Measurements from ENCODE around the gene INPP5K. TPM values are rescaled to one million over a fixed set of nuclear protein-coding genes. Genes with fewer than 3 reads are reported as not detected.
"Not testable (repeated sequence)": the region's sequence is repeated elsewhere in the genome, so short reads cannot be mapped to it uniquely, and the experiment has no call there.

INPP5K gene
- polyA plus RNA-seq, 3 donors: 21.9 to 88.5 (median 41.5) TPM

GRCh38 chr17:1552932-1553331 lies 36.5 kb upstream of the INPP5K start:
- 90 to 92% (median 91%) methylated on average over 11 of the region's 11 CpGs for WGBS, 3 donors
- no peak overlapping the region for H3K27ac ChIP-seq (ENCODE audit: low read depth, low read length)

GRCh38 chr17:1551741-1552140 lies 35.3 kb upstream of the INPP5K start:
- 93 to 96% (median 94%) methylated on average over 12 of the region's 12 CpGs for WGBS, 3 donors
- H3K27ac ChIP-seq (ENCODE audit: low read depth, low read length): no peak overlapping the region

DNA sequence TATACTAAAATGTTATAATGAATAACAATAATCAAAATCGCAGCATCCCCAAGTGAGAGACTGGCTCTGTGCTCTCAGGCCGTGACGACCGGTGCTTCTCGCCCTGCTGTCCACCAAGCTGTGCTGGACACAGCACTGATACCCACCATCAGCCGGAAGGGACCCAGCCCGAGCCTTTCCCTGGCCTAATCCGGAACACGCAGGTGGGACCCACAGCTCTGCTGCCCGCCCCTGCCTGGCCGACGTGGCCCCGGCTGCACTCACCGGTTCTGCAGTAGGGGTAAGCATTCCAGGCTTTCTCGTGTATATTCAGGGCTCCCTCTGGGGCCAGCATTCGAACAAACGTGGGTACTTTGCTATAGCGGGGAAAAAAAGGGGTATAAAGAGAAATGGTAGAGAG lies 31.6 kb upstream of the INPP5K start:
- WGBS, 3 donors: 91 to 95% (median 93%) methylated on average over 18 of the region's 18 CpGs
- H3K27ac ChIP-seq (ENCODE audit: low read depth, low read length): no peak overlapping the region

DNA sequence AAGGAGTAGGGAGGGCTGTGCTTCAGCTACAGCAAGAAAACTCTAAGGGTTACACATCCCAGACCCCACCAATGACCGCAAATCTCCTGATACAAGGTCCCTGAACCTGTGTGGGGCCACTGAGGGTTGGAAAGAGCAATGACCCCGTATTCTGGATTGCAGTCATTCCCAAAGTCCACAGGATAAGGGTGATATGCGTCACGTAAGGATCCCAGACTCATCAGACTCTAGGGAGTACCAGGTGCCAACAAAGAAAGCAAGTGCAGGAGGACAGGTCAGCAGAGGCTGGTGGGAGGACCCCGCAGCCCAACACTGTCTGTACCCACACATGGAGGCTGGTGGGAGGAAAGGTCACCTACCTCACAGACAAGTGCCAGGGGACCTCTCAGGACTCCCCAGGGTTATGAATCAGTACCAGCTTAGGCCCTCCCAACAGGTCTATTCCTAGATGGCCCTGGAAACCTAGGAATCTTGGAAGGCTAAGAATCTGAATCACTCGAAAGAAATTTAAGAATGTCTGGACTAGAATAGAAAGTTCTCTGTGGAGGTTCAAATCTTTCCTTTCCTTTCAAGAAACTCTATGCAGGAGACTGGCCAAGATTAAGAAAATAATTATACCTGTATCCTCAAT lies 30.0 kb upstream of the INPP5K start:
- H3K27ac ChIP-seq (ENCODE audit: low read depth, low read length): no peak overlapping the region
- 90 to 97% (median 96%) methylated on average over 6 of the region's 6 CpGs for WGBS, 3 donors

- WGBS, 3 donors: 86 to 92% (median 90%) methylated on average over 9 of the region's 9 CpGs
Measured at GRCh38 chr17:1545618-1546017, 29.2 kb upstream of the INPP5K start.

DNA sequence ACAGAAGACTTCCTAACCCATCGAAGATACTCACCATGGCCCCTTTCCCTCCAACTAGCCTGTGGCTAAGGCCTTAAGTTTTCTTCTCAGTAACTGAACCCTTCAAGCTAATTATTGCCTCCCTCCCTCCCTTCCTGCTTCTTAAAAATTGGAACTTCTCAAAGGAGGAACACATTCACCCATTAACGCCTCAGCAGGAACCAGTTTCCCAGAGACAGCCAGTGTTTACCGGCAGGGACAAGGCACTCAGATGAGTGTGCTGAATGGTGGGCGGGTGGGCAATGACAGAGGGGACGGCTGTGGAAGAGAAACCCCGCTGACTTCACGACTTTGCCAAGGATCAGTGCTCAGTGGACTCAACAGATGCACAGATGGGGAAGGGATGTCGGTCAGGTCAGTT lies 25.9 kb upstream of the INPP5K start:
- H3K27ac ChIP-seq (ENCODE audit: low read depth, low read length): no peak overlapping the region
- 77 to 88% (median 86%) methylated on average over 8 of the region's 8 CpGs for WGBS, 3 donors

More at GRCh38 chr17:1545618-1546017, 29.2 kb upstream of the INPP5K start:
- H3K27ac ChIP-seq (ENCODE audit: low read depth, low read length): no peak overlapping the region

- H3K27ac ChIP-seq (ENCODE audit: low read depth, low read length): no peak overlapping the region
- WGBS, 3 donors: 85 to 91% (median 91%) methylated on average over 4 of the region's 4 CpGs
Measured at GRCh38 chr17:1541367-1541904, 25.0 kb upstream of the INPP5K start.

- H3K27ac ChIP-seq (ENCODE audit: low read depth, low read length): no peak overlapping the region
- 92 to 93% (median 93%) methylated on average over 15 of the region's 15 CpGs for WGBS, 3 donors
Measured at GRCh38 chr17:1539811-1540210, 23.4 kb upstream of the INPP5K start.

- WGBS, 3 donors: 83 to 93% (median 89%) methylated on average over 4 of the region's 4 CpGs
- no peak overlapping the region for H3K27ac ChIP-seq (ENCODE audit: low read depth, low read length)
Measured at GRCh38 chr17:1535737-1536136, 19.3 kb upstream of the INPP5K start.

- H3K27ac ChIP-seq (ENCODE audit: low read depth, low read length): no peak overlapping the region
- 92 to 93% (median 92%) methylated on average over 24 of the region's 24 CpGs for WGBS, 3 donors
Measured at GRCh38 chr17:1533661-1534325, 17.4 kb upstream of the INPP5K start.

DNA sequence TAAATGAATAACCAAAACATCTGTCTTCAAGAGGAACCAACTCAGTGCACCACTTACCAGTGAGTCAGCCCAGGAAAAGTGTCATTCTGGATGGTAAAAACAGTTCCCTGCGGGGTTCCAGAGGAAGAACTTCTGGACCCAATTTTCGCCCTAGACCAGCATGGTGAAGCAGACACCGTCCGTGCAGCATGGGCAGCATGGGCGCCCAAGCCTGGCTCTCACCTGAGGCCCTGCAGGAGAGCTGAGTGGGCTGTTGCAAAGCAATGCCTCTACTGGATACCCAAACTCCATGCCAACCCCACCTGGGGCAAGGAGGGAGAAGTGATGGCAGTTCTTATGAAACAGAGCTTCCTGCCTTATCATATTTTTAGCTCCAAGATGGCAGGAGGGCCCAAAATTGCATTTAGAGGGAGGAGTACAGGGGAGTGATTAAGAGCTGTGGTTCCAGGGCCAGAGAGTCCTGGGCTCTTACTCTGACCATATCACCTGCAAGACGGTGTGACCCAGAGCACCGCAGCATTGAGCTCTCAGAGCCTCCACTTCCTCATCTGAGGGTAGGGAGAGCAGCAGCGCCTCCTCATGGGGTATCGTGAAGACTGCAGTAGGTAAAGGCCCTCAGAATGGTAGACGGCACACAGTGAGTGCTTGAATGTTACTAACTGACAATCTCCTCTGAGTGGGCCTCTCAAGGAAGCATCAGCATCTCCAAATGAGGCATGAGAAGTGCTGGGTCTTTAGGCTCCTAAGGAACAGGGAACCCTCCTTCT lies 16.6 kb upstream of the INPP5K start:
- WGBS, 3 donors: 79 to 84% (median 80%) methylated on average over 10 of the region's 10 CpGs
- no peak overlapping the region for H3K27ac ChIP-seq (ENCODE audit: low read depth, low read length)

DNA sequence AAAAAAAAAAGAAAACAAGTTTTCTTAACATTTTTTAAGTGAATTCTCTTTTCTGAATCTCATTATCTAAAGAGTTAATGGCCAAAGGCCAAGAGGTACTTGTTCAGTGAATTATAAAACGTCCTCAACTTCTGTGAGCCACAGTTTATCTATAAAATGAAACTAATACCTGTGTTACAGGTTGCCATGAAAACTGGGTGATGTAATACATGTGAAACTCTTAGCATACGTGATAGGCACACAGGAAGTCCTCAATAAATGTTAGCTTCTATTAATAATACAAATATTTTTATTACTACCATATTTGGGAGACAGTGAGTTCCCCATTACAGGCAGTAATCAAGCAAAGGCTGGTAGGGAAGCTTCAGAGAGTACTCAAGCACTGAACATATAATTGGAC lies 13.5 kb upstream of the INPP5K start:
- no peak overlapping the region for H3K27ac ChIP-seq (ENCODE audit: low read depth, low read length)
- WGBS, 3 donors: 35 to 52% (median 42%) methylated on average over 2 of the region's 2 CpGs

DNA sequence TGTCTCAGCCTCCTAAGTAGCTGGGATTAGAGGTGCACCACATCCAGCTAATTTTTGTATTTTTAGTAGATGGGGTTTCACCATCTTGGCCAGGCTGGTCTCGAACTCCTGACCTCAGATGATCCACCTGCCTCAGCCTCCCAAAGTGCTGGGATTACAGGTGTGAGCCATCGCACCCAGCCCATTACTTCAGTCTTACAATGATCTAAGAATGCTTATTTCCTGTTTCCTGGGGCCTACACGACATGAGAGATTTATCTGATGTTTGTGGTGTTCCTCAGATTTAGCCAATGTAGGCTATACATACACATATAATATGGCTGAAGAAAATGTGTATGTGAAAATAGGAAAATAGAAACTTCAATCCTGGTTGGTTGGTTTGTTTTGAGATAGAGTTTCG lies 10.5 kb upstream of the INPP5K start:
- 72 to 86% (median 75%) methylated on average over 4 of the region's 4 CpGs for WGBS, 3 donors
- not testable (repeated sequence) for H3K27ac ChIP-seq (ENCODE audit: low read depth, low read length)

- WGBS, 3 donors: 92% methylated on average over 5 of the region's 5 CpGs
- no peak overlapping the region for H3K27ac ChIP-seq (ENCODE audit: low read depth, low read length)
Measured at GRCh38 chr17:1522626-1523025, 6.2 kb upstream of the INPP5K start.

DNA sequence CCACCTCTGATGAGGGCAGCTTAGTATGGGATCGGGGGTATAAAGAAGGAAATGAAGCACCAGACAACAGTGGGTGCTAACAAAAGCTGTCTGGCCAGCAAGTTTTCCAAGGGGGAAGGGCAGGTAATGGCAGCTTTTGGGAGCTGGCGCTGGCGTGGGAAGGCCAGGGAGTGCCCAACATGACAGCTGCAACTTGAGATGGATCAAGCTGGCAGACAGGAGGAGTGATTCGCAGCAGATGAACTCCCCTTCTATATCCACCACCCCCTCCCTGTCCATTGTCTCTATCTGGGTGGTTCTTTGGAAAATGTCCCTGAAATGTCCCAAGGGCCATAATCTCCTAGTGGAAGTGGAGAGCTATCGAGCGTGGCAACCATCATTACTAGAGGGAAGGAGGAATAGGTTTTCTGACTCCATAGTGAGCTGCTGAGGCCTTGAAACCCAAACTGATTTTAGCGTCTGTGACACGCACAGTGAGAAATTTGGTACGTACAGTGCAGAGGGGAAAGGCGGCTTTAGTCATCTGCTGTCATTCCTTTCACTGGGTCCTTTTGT lies 4.8 kb upstream of the INPP5K start:
- WGBS, 3 donors: 77 to 82% (median 81%) methylated on average over 10 of the region's 10 CpGs
- H3K27ac ChIP-seq (ENCODE audit: low read depth, low read length): no peak overlapping the region

- no peak overlapping the region for H3K27ac ChIP-seq (ENCODE audit: low read depth, low read length)
- WGBS, 3 donors: 89 to 90% (median 90%) methylated on average over 7 of the region's 7 CpGs
Measured at GRCh38 chr17:1519678-1520077, 3.3 kb upstream of the INPP5K start.

DNA sequence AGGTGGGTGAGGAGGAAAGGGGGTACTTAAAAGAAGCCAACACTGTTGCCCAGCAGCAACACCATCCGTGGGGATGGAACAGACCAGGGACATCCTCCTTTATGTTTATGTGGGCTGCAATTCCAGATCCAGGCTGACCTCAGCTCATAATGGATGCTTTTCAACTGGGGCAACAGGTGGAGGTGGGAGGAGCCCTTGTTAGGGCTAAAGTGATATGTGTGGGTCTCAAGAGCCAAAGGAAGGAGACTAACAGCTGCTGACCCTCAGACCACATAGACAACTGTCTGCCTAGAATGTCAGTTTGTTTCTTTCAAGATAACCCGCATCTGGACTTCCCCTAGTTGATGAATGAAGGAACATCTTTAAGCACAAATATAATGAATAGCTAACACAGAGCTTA lies 2.0 kb upstream of the INPP5K start:
- H3K27ac ChIP-seq (ENCODE audit: low read depth, low read length): no peak overlapping the region
- WGBS, 3 donors: 61 to 84% (median 83%) methylated on average over 2 of the region's 2 CpGs

DNA sequence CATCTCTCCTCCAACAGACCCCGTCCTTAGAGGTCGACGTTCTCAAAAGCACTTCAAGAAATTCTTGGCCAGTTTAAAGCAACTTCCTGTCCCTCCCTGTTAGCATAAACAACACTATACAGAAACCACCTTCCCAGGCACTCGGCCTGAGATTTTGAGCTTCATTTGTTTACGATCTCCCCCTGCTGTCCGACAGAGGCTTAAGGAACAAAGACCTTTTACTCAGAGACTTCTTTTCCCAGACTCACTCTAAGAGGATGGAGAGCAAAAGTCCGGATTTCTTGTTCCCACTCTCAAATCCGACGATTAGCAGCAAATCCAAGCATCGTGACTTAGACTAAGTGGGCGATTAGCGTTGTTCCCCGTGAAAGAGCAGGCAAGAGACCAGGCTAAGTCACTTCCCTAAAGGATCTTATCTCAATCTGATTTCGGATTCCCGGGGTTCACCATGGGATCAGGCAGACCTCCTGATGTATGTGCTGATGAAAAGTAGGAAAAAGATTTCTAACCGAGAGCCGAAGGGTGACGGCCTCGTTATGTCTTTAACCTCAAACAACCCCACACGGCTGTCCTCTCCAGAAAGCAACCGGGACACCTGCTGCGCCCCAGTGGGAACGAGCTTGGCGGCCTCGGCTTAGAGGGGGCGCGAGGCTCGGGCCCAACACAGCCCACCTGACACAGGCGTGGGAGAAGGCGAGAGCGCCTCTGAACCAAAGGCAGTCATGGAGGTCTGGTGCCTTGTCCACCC lies 598 bp downstream of the INPP5K start:
- 0 to 1% (median 0%) methylated on average over 31 of the region's 31 CpGs for WGBS, 3 donors
- peak overlapping the region; percentile 56 for H3K27ac ChIP-seq (ENCODE audit: low read depth, low read length)

All from adipose tissue (tissue), 3 donors.